Immature natural killer cell (primary cell): ENCODE results near the gene RAD51B. TPM values are rescaled to one million over a fixed set of nuclear protein-coding genes. Genes with fewer than 3 reads are reported as not detected.

Experiments
- DNase-seq, 3 donors: peaks; one replicate each; pipeline ENCODE4 v3.0.0; 2022; ENCODE audit warnings: mixed read lengths in 1 of 3
- H3K27ac Mint-ChIP-seq, 6 donors: one replicate each; pipeline ENCODE4 v1.8.0; 2020; ENCODE audit warnings: mixed read lengths in 6 of 6, mild to moderate bottlenecking in 5 of 6, inconsistent platforms in 4 of 6, moderate library complexity in 3 of 6
- H3K27me3 Mint-ChIP-seq, 3 donors: one replicate each; pipeline ENCODE4 v1.8.0; 2020 to 2021; ENCODE audit warnings: low read depth in 3 of 3, mild to moderate bottlenecking in 3 of 3, mixed read lengths in 3 of 3, moderate library complexity in 3 of 3, inconsistent platforms in 1 of 3
- H3K36me3 Mint-ChIP-seq, 3 donors: one replicate each; pipeline ENCODE4 v1.8.0; 2020; ENCODE audit warnings: mixed read lengths in 3 of 3, inconsistent platforms in 2 of 3, mild to moderate bottlenecking in 2 of 3
- H3K4me1 Mint-ChIP-seq, 2 donors: one replicate each; pipeline ENCODE4 v1.8.0; 2020; ENCODE audit warnings: inconsistent platforms in 2 of 2, mild to moderate bottlenecking in 2 of 2, mixed read lengths in 2 of 2, moderate library complexity in 1 of 2
- H3K4me3 Mint-ChIP-seq, 5 donors: one replicate each; pipeline ENCODE4 v1.8.0; 2020; ENCODE audit warnings: mild to moderate bottlenecking in 5 of 5, mixed read lengths in 5 of 5, inconsistent platforms in 3 of 5, moderate library complexity in 3 of 5
- H3K9me3 Mint-ChIP-seq, 6 donors: one replicate each; pipeline ENCODE4 v1.8.0; 2020; ENCODE audit warnings: mild to moderate bottlenecking in 6 of 6, mixed read lengths in 6 of 6, inconsistent platforms in 4 of 6, moderate library complexity in 3 of 6
- polyA plus RNA-seq, 3 donors: library from polyadenylated mRNA; unstranded; fragments of 300-500 nt; fragmentation: Illumina TruSeq; gene quantifications; one replicate each; pipeline ENCODE4 v1.2.3, GENCODE V29; 2021

Gene RAD51B
- polyA plus RNA-seq, 3 donors from 2014 or later = 17.6 to 20.8 (median 17.7) TPM

DNA sequence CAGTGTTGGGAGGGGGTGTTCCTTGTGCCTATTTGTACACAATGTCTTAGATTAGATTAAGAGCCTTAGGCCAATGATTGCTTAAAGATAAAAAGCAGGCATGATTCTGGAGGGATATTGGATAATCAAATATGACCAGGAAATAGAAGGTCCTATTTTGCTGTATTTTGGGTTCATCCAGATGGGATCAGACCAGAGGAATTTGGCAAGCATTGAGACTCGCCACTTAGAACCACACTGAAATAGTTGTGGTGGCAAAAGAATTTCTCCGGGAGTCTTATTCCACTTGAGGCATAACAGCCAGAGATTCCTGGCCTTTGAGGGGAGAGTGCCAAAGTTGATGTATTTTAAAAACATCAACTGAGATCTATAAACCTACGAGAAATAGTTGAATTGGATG, 327.2 kb downstream of the RAD51B start:
- no peak for DNase-seq
- H3K27ac Mint-ChIP-seq = no peak overlapping the region
- peaks cover 0 to 4% (median 0%) of the 10 kb centered on the region in 3 donors for H3K27me3 Mint-ChIP-seq
- H3K4me1 Mint-ChIP-seq = peaks cover 7 to 21% of the 10 kb centered on the region in 2 donors
- peaks cover 0 to 15% (median 3%) of the 10 kb centered on the region in 6 donors for H3K9me3 Mint-ChIP-seq
- H3K36me3 Mint-ChIP-seq = peaks cover 3 to 10% (median 5%) of the 10 kb centered on the region in 3 donors
- H3K4me3 Mint-ChIP-seq = no peak overlapping the region

DNA sequence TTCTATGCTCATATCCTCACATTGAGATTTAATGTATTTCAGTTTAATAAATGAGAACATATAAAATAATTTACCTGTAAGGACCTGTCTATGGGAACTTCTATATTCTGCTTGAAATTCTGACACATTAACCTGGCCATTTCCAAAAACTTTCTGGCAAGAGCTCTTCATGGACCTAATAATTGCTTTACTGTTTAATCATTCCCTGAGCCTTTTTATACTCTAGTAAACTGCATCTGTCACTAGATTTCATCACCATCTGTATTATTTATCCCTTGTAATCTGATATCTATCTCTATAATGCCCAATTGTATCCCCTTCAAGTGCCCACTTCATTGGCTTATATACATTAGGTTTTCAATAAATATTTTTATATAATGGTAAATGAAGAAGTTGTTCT, 327.7 kb downstream of the RAD51B start:
- H3K4me3 Mint-ChIP-seq = no peak overlapping the region
- H3K36me3 Mint-ChIP-seq = peaks cover 7 to 10% (median 7%) of the 10 kb centered on the region in 3 donors
- peaks cover 7 to 21% of the 10 kb centered on the region in 2 donors for H3K4me1 Mint-ChIP-seq
- no peak for DNase-seq
- H3K9me3 Mint-ChIP-seq = peaks cover 0 to 15% (median 3%) of the 10 kb centered on the region in 6 donors
- peaks cover 0 to 4% (median 0%) of the 10 kb centered on the region in 3 donors for H3K27me3 Mint-ChIP-seq
- no peak overlapping the region for H3K27ac Mint-ChIP-seq

GRCh38 chr14:68148276-68148675, 328.7 kb downstream of the RAD51B start:
- peaks cover 7 to 19% of the 10 kb centered on the region in 2 donors for H3K4me1 Mint-ChIP-seq
- DNase-seq = no peak
- no peak overlapping the region for H3K4me3 Mint-ChIP-seq
- H3K9me3 Mint-ChIP-seq = peaks cover 0 to 15% (median 4%) of the 10 kb centered on the region in 6 donors
- no peak overlapping the region for H3K27ac Mint-ChIP-seq
- peaks cover 0 to 1% (median 0%) of the 10 kb centered on the region in 3 donors for H3K27me3 Mint-ChIP-seq
- peaks cover 10 to 12% (median 12%) of the 10 kb centered on the region in 3 donors for H3K36me3 Mint-ChIP-seq

- Mint-ChIP-seq H3K27ac (no peak overlapping the region), H3K4me1 (peaks cover 6 to 17% of the 10 kb centered on the region in 2 donors), H3K9me3 (peaks cover 0 to 15% (median 4%) of the 10 kb centered on the region in 6 donors), H3K27me3 (no peaks in the 10 kb centered on the region), H3K36me3 (peaks cover 10 to 12% (median 12%) of the 10 kb centered on the region in 3 donors), H3K4me3 (no peak overlapping the region)
- DNase-seq = no peak
These were observed 329.2 kb downstream of the RAD51B start for GRCh38 chr14:68148763-68149162.

- H3K27me3 Mint-ChIP-seq = peaks cover 0 to 8% (median 3%) of the 10 kb centered on the region in 3 donors
- H3K4me3 Mint-ChIP-seq = no peak overlapping the region
- H3K9me3 Mint-ChIP-seq = peaks cover 0 to 11% (median 3%) of the 10 kb centered on the region in 6 donors
- no peak for DNase-seq
- peaks cover 12 to 20% (median 15%) of the 10 kb centered on the region in 3 donors for H3K36me3 Mint-ChIP-seq
- no peak overlapping the region for H3K27ac Mint-ChIP-seq
- H3K4me1 Mint-ChIP-seq = peaks cover 0 to 5% of the 10 kb centered on the region in 2 donors
These were observed 333.7 kb downstream of the RAD51B start for GRCh38 chr14:68153275-68153674.

GRCh38 chr14:68154275-68154674, 334.7 kb downstream of the RAD51B start:
- H3K4me1 Mint-ChIP-seq = peaks cover 0 to 5% of the 10 kb centered on the region in 2 donors
- peaks cover 8 to 20% (median 9%) of the 10 kb centered on the region in 3 donors for H3K36me3 Mint-ChIP-seq
- H3K9me3 Mint-ChIP-seq = peaks cover 0 to 5% (median under 1%) of the 10 kb centered on the region in 6 donors
- H3K27ac Mint-ChIP-seq = no peak overlapping the region
- H3K27me3 Mint-ChIP-seq = peaks cover 0 to 8% (median 3%) of the 10 kb centered on the region in 3 donors
- DNase-seq = no peak
- no peak overlapping the region for H3K4me3 Mint-ChIP-seq

DNA sequence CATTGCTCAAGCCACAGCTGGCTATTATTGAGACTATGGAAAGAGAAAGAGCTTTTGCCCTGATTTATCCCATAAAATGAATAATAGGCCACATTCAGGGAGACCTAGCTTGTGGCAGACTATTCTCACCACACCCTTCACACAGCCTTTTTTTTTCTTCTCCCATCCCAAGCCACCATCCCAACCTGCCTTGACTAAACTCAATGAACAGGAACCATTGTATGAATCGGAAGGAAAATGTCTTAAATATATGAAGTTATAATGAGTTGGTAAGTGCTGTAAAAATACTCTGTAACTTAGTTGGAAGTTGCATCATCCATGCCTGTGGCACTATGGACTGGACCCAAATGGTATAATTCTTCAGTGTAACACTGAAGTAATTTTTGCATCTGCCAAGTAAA, 338.4 kb downstream of the RAD51B start:
- peaks cover 0 to 8% (median 6%) of the 10 kb centered on the region in 3 donors for H3K36me3 Mint-ChIP-seq
- H3K27ac Mint-ChIP-seq = peak overlapping the region in 1 of 6 donors; percentile 40
- peaks cover 0 to 5% of the 10 kb centered on the region in 2 donors for H3K4me1 Mint-ChIP-seq
- H3K9me3 Mint-ChIP-seq = no peaks in the 10 kb centered on the region
- H3K27me3 Mint-ChIP-seq = peaks cover 0 to 8% (median 3%) of the 10 kb centered on the region in 3 donors
- H3K4me3 Mint-ChIP-seq = no peak overlapping the region
- DNase-seq = no peak

DNA sequence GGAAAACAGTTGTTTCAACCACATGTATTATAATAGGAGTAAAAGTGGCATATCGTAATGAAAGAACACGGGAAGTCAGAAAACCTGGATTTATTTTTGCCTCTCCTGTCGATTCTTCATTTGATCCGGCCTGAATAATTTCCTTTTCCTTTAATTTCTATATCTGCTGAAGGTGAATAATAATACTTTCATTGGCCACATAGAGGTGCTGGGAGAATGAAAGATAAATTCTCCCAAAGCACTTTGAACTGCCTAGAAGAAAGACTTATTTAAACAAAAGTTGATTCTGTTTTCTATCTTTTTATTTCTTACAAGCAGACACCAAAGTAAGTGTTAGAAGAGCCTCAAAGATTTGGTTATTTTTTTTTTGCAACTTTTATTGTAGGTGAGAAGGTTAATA, 339.1 kb downstream of the RAD51B start:
- H3K9me3 Mint-ChIP-seq = no peaks in the 10 kb centered on the region
- H3K4me1 Mint-ChIP-seq = no peaks in the 10 kb centered on the region

DNA sequence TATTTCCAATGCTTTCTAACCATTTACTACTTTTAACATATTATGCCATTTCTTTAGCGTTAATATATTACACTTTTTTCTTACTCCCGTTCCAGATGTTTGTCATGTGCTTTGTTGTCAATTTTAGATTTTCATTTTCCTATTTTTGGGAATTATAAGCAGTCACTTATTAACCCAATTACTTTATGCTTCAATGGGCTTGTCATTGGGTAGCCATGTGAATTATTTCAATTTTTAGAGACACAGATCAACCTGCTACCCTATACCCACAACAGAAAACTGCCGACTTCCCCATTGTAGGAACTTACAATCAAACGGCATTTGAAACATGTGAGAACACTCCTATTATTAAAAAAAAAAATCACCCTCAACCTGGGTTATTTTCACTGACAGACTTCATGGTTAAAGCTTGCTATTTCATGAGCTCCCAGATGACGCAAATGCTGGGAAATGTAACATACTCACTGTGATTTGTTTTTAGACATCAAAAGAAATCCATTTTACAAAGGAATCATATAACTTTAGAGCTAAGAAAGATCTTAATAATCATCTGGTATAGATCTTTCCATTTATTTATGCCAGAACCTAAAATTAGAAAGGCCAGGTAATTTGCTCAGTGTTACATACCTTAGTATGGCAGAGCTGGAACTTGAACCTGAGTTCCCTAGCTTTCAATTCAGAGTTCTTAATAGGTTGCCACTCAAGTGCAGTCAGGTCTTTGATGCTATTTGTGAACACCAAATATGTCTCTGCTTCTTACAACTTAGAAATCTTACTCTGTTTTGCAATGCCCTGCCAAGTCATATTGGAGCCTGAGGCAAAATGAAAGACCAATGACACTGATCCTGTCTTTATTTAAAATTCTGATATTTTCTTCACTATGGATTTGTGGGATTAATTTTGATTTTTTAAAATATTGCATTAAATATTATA, 340.4 kb downstream of the RAD51B start:
- Mint-ChIP-seq H3K4me1 (no peaks in the 10 kb centered on the region), H3K27me3 (peaks cover 0 to 8% (median 5%) of the 10 kb centered on the region in 3 donors), H3K4me3 (no peak overlapping the region), H3K9me3 (no peaks in the 10 kb centered on the region), H3K36me3 (no peaks in the 10 kb centered on the region), H3K27ac (no peak overlapping the region)
- no peak for DNase-seq

More for the DNA sequence above, 339.1 kb downstream of the RAD51B start:
- no peak overlapping the region for H3K4me3 Mint-ChIP-seq
- no peak overlapping the region for H3K27ac Mint-ChIP-seq
- peaks cover 0 to 8% (median 5%) of the 10 kb centered on the region in 3 donors for H3K27me3 Mint-ChIP-seq
- H3K36me3 Mint-ChIP-seq = peaks cover 0 to 8% (median 6%) of the 10 kb centered on the region in 3 donors
- no peak for DNase-seq

- DNase-seq = no peak
- no peaks in the 10 kb centered on the region for H3K4me1 Mint-ChIP-seq
- no peak overlapping the region for H3K4me3 Mint-ChIP-seq
- peaks cover 0 to 5% (median 5%) of the 10 kb centered on the region in 3 donors for H3K27me3 Mint-ChIP-seq
- no peaks in the 10 kb centered on the region for H3K36me3 Mint-ChIP-seq
- H3K27ac Mint-ChIP-seq = no peak overlapping the region
- H3K9me3 Mint-ChIP-seq = no peaks in the 10 kb centered on the region
These were observed 341.4 kb downstream of the RAD51B start for GRCh38 chr14:68160779-68161546.

- H3K27me3 Mint-ChIP-seq = peaks cover 0 to 5% (median 2%) of the 10 kb centered on the region in 3 donors
- H3K9me3 Mint-ChIP-seq = no peaks in the 10 kb centered on the region
- no peaks in the 10 kb centered on the region for H3K36me3 Mint-ChIP-seq
- H3K27ac Mint-ChIP-seq = no peak overlapping the region
- DNase-seq = no peak
- no peak overlapping the region for H3K4me3 Mint-ChIP-seq
- H3K4me1 Mint-ChIP-seq = no peaks in the 10 kb centered on the region
These were observed 343.3 kb downstream of the RAD51B start for GRCh38 chr14:68162887-68163286.

DNA sequence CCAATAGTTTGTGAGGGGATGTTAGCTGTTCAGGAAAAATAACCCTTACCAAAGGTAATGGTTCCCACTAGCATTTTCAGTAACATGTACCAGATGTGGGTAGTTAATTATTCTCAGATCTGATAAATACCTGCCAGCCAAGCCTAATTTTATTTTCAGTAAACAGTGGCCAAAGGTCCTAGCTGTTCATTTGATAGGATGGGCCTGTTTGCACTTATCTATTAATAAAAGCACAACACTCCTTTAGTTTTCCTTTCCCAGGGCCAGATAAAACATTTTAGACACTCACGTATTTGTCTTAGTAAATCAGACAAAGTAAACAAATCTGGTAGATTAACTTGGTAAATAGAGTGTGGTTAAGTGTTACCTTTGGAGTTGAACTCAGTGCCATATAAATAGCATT, 345.1 kb downstream of the RAD51B start:
- no peaks in the 10 kb centered on the region for H3K9me3 Mint-ChIP-seq

GRCh38 chr14:68165274-68165843, 345.8 kb downstream of the RAD51B start:
- Mint-ChIP-seq H3K9me3 (no peaks in the 10 kb centered on the region), H3K4me1 (no peaks in the 10 kb centered on the region), H3K27ac (no peak overlapping the region), H3K4me3 (no peak overlapping the region), H3K27me3 (peaks cover 0 to 5% (median 2%) of the 10 kb centered on the region in 3 donors), H3K36me3 (no peaks in the 10 kb centered on the region)
- DNase-seq = no peak

More for the DNA sequence above, 345.1 kb downstream of the RAD51B start:
- no peaks in the 10 kb centered on the region for H3K4me1 Mint-ChIP-seq
- H3K27me3 Mint-ChIP-seq = peaks cover 0 to 5% (median 2%) of the 10 kb centered on the region in 3 donors
- H3K36me3 Mint-ChIP-seq = no peaks in the 10 kb centered on the region
- no peak for DNase-seq
- no peak overlapping the region for H3K4me3 Mint-ChIP-seq
- no peak overlapping the region for H3K27ac Mint-ChIP-seq
